HG02610 (cell line): ENCODE results near the gene FHIP1A.

Experiments used
- ATAC-seq: cut with Tn5 transposase; IDR thresholded peaks from one replicate; pipeline ENCODE4 v1.9.1; 2021; ENCODE audit warnings: mild to moderate bottlenecking, moderate library complexity; ENCODE audit not compliant: unreplicated experiment

Gene FHIP1A

DNA sequence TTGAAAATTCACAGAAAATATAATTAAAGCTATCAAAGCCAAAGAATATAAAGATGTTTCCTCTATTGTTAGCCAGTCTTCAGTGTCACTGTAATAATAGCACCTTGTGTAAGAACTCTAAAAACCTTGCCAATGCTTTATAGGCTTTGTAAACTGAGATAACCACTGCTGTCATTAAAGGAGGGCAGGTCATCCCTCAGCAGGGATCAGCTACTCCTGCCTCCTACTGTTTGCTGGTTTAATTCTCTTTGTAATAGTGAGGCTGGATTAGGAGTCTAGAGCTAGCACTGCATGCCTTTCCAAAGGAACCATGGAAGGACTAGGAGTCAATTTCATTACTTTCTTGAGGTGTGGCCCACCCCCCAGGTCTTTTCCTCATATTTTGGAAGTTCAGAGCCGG, 46.2 kb downstream of the FHIP1A start:
- no peak for ATAC-seq

DNA sequence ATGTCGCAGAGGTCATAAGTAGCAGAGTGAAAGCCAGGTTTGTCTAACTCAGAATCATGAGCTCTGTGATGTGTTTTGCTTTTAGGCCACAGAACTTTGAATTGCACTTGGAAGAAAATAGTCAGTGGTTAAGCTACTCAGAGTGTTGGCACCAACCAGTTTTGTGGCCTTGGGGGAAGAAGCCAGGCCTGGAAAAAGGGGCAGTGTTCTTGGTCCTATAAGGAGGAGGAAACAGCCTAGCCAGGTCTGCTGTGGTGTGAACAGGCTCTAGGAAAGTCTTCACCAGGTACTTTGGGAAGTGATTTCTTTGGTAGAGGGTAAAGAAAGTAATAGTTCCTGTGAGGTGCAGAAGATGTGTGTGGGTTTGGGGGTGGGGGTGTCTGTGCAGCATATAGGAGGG, 49.2 kb downstream of the FHIP1A start:
- no peak for ATAC-seq
